Kidney glomerular epithelial cell (primary cell): ENCODE measurements around the gene JMJD1C.
"Not testable (repeated sequence)": the region's sequence is repeated elsewhere in the genome, so short reads cannot be mapped to it uniquely, and the experiment has no call there.

Experiments
- DNase-seq: peaks from one replicate; lab custom pipeline; 2025; lab: John Stamatoyannopoulos, UW

JMJD1C gene

GRCh38 chr10:63171926-63172325, 293.9 kb downstream of the JMJD1C start:
- no peak for DNase-seq

DNA sequence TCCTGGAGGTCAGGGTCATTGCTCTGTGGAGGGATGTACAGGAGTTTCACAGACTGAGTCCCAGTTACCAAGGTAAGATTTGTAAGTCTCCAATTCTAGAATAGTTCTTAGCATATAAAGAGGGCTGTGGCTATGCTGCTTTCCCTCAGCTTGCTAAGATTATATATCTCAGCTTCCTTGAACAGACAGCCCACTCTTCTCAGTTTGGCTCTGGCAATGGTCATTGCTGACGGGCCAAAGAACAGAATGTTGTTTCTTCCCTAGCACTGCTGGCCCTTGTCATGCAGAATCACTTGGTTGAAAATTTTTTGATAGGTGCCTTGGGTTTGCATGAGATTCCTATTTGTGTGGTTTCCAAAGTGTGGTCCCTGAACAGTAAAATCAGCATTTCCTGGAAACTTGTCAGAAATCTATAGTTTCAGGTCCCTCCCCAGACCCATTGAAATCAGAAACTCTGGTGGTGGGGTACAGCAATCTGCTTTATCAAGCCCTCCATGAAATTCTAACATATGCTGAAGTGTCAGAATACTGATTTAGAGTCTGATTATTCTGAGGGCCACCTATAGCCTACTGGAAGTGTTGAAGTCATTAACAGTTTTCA, 294.4 kb downstream of the JMJD1C start:
- DNase-seq = no peak

DNA sequence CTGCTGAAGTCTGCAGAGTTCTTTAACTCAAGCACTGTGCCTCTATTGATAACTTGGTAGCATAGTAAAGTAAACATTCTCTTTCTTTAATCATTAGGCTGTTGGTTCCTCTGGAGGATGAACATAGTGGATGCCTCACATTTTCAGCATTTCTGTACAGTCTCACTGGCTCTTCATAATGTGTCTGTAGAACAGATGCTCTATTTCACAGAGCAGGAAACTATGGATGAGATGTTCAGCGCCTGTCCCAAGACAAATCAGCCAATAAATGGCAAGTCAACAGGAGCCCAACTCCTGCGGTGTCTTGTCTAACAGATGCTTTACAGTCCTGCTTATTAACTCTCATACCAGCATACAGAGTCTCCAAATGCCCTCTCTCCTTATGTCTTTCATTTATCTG, 296.2 kb downstream of the JMJD1C start:
- no peak for DNase-seq

DNA sequence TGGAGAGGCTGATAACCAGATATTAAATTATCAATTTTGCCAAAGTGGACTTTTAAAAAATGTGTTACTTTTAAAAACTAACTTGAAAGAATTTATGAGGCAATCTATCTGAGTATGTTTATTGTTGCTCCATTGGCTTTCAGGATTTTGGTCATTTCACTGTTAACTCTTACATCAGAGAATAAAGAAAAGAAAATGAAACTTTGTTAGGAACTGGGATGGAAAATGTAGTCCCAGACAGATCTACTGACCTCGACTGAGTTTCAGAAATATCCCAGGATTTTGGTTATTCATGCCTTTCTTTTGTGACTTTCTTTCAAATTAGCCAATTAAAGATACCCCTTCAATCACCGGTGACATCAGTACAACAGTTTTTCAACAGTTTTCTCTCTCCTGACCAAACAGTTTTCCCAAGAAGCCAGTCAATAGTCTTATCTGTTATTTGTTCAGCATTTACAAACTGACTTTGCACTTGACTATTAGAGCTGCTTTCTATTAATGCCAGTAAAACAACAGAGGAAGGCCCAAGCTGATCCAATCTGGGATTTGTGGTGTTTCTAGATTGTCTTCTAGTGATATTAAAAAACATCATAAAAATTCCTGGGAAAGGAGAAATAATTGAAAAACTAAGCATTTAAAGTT, 296.8 kb downstream of the JMJD1C start:
- no peak for DNase-seq

- DNase-seq = peak; percentile 75
Observed at GRCh38 chr10:63166742-63167258, 299.0 kb downstream of the JMJD1C start.

DNA sequence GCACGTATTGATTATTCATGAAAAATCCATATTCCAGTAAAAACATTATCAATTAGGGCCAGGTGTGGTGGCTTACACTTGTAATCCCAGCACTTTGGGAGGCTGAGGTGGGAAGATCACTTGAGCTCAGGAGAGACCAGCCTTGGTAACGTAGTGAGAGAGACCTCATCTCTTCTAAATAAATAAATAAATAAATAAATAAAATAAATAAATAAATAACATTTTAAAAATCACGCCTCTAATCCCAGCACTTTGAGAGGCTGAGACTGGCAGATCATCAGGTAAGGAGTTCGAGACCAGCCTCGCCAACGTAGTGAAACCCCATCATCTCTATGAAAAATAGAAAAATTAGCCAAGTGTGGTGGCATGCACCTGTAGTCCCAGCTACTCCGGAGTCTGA, 300.5 kb downstream of the JMJD1C start:
- no peak for DNase-seq

- DNase-seq = no peak
Observed at GRCh38 chr10:63164166-63164623, 301.6 kb downstream of the JMJD1C start.

- DNase-seq = no peak
Observed at GRCh38 chr10:63161592-63161991, 304.2 kb downstream of the JMJD1C start.

- DNase-seq = peak; percentile 58
Observed at GRCh38 chr10:63157845-63158624, 307.7 kb downstream of the JMJD1C start.

- no peak for DNase-seq
Observed at GRCh38 chr10:63156236-63156635, 309.5 kb downstream of the JMJD1C start.

DNA sequence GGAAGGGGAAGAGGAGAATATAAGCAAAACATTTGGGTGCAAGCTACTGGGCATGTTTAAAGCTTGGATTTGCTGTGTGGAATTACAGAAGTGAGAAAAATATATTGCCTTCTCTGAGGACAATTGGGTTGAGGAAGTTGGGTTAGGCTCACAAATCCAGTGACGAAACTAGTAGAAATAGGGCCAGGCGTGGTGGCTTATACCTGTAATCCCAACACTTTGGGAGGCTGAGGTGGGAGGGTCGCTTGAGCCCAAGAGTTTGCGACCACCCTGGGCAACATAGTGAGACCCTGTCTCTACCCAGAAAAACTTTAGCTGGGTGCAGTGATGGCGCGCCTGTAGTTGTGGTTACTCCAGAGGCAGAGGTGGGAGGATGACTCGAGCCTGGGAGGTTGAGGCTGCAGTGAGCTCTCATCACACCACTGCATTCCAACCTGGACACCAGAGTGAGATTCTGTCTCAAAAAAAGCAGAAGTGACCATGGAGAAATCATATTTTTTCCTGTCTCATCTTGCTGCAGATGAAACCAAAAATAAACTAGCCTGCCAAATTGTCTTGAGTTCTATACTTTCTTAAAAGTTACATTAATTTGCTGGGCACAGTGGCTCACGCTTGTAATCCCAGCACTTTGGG, 310.3 kb downstream of the JMJD1C start:
- no peak for DNase-seq

DNA sequence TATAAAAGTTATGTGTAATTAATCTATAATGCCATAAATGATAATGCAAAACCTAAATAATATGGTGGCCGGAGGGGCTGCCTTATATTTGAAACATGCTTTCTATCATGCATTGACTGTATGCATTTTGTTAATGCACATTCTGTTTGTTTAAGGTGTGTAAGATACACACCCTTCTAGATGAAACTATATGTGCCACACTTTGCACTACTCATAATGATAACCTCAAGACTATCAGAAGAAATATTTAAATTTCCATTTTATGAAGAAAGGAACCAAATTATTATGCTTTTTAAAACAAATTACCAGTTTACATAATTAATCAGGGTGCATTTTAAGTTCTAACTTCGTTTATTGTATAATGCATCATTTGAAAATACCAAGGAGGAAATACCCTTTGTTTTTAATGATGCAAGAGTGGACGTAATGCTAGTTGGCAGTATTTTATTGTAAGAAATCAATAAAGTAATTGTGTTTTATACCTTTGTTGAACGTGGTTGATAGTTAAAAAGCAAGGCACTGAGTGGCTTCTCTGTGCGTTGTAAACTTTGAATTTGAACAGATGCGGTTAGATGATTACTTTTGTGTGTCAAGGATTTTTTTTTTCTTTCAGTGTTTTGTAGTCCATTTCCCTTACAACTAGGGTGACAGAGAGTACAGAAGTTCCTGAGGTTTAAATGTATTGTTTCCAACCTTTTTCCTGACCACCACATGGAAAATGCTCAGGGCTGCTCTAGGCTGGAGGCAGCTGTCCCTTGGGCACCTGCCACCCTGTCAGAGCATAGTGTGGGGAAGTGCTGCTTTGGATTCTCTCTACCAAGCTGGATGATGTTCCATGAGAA, 311.0 kb downstream of the JMJD1C start:
- DNase-seq = no peak

DNA sequence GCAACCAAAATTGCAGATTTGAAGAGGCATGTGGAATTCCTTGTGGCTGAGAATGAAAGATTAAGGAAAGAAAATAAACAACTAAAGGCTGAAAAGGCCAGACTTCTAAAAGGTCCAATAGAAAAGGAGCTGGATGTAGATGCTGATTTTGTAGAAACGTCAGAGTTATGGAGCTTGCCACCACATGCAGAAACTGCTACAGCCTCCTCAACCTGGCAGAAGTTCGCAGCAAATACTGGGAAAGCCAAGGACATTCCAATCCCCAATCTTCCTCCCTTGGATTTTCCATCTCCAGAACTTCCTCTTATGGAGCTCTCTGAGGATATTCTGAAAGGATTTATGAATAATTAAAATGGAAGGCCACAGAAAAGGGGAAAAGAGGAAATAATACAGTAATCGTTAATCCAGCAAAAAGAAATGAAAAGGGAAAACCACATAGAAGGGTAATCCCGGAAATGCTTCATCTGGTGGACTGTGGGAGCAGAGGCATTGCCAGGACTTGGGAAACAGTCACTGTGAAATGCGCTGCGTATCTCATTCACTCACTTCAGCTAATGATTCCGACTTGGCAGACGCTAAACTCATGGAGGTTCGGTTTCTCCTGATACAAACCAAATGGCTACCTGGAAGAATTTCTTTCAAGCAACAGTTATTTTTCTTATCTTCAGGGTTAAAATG, 311.8 kb downstream of the JMJD1C start:
- DNase-seq = not testable (repeated sequence)

DNA sequence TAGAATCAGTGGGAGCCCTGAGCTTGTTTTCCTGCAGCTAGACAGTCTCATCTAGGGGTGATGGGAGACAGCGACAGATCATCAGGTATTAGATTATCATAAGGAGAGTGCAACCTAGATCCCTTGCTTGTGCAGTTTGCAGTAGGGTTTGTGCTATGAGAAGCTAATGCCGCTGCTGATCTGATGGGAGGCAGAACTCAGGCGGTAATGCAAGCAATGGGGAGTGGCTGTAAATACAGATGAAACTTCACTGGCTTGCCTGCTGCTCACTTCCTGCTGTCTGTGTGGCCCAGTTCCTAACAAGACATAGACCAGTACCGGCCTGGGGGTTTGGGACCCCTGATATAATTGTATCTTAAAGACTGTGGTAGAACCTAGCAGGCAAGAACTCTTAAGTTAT, 315.0 kb downstream of the JMJD1C start:
- no peak for DNase-seq

GRCh38 chr10:63146503-63146902, 319.3 kb downstream of the JMJD1C start:
- DNase-seq = no peak

GRCh38 chr10:63145782-63146181, 320.0 kb downstream of the JMJD1C start:
- no peak for DNase-seq

- DNase-seq = no peak
Observed at GRCh38 chr10:63143987-63144386, 321.8 kb downstream of the JMJD1C start.

DNA sequence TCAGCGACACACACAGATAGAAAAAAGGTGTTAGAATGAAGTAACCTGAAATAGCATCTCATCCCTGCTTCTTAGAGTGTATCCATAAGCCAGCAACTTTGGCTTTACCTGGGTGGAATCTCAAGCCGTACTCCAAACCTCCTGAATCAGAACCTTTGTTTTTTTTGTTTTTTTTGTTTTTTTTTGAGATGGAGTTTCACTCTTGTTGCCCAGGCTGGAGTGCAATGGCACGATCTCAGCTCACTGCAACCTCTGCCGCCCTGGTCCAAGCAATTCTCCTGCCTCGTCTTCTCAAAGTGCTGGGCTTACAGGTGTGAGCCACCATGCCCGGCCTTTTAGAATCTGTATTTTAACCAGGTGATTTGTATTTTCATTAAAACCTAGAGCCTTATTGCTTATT, 323.6 kb downstream of the JMJD1C start:
- DNase-seq = no peak

DNA sequence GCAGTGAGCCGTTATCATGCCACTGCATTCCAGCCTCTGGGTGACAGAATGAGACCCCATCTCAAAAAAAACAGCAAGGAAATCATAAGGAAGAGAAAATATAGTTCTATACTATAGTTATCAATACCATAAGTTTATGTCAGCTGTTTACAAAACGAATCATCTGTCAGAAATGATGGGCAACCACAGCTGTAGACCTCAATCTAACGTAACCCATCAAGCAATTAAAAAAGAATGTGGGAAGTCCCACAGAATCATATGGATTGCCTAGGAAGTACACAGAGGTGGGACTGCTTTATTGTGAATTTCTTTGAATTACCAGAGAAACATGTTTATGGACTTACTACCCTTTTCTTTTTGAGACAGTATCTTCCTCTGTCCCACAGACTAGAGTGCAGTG, 325.7 kb downstream of the JMJD1C start:
- DNase-seq = no peak

GRCh38 chr10:63137306-63137705, 328.5 kb downstream of the JMJD1C start:
- DNase-seq = peak; percentile 7
